Measurements from ENCODE around the gene PHOSPHO1. TPM values are rescaled to one million over a fixed set of nuclear protein-coding genes. Genes with fewer than 3 reads are reported as not detected.
"Not testable (repeated sequence)": the region's sequence is repeated elsewhere in the genome, so short reads cannot be mapped to it uniquely, and the experiment has no call there.

PHOSPHO1 gene
- total RNA-seq, 2 experiments from 2014 or later: not detected

DNA sequence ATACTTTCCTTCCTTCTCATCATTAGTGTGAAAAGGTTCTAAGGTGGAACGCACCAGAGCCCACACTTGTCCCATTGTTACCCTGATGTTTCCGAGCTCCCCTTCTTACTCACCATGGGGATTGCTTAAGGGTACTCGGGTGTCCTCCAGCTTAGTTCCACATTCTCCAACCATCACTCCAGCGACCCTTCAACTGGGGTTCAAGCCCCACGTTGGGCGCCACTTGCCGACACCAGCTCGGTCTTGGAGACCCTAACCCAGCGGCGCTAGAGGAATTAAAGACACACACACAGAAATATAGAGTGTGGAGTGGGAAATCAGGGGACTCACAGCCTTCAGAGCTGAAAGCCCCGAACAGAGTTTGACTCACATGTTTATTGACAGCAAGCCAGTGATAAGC lies 54.6 kb downstream of the PHOSPHO1 start:
- H3K27ac Mint-ChIP-seq; H3K36me3 Mint-ChIP-seq (ENCODE audit: low read depth); H3K27me3 Mint-ChIP-seq; ATAC-seq; H3K4me3 Mint-ChIP-seq; H3K4me1 Mint-ChIP-seq; DNase-seq; POLR2A ChIA-PET: not testable (repeated sequence)
- CTCF ChIA-PET: interaction anchor here (0.6 to 0.8 kb wide), 2 partner anchors 48 to 115 kb away, joined by 3 read pairs; no protein-coding TSS in a partner anchor
- intact Hi-C loops (cut with DNase I, micrococcal nuclease): loop anchor here in 1 of 2 experiments (1.0 kb wide), 1 partner anchor 102 kb away; no protein-coding TSS in a partner anchor
- H3K9me3 Mint-ChIP-seq (ENCODE audit: low read depth): peaks cover 21% of the 10 kb centered on the region

Other genes starting within 250 kb of the PHOSPHO1 start
- under 1 TPM; 0.43 to 0.97 TPM for gene IGF2BP1, start 233.4 kb downstream of the PHOSPHO1 start, total RNA-seq
- under 1 TPM in 1 of 2 experiments, not detected in 1; 0.02 TPM for gene B4GALNT2, start 98.0 kb downstream of the PHOSPHO1 start, total RNA-seq
- gene GNGT2, start 20.2 kb downstream of the PHOSPHO1 start, total RNA-seq: 10 to 100 TPM; 27.3 to 27.7 TPM
- gene ABI3, start 20.1 kb downstream of the PHOSPHO1 start, total RNA-seq: 10 to 100 TPM; 27.8 to 31.1 TPM
- 1 to 10 TPM; 5.2 to 7.0 TPM for gene ZNF652, start 131.5 kb upstream of the PHOSPHO1 start, total RNA-seq
- gene PHB1, start 184.1 kb upstream of the PHOSPHO1 start, total RNA-seq: 100 to 1,000 TPM; 346 to 350 TPM